Measurements from ENCODE around the gene TXNL4A. TPM values are rescaled to one million over a fixed set of nuclear protein-coding genes. Genes with fewer than 3 reads are reported as not detected.
A peak's percentile ranks its signal among the peaks of the same experiment; 100 is the strongest.

TXNL4A gene
- total and polyA plus RNA-seq, 2 donors (not counting 1 experiment from before 2014, with no cell fraction given): 39.5 to 101 TPM

DNA sequence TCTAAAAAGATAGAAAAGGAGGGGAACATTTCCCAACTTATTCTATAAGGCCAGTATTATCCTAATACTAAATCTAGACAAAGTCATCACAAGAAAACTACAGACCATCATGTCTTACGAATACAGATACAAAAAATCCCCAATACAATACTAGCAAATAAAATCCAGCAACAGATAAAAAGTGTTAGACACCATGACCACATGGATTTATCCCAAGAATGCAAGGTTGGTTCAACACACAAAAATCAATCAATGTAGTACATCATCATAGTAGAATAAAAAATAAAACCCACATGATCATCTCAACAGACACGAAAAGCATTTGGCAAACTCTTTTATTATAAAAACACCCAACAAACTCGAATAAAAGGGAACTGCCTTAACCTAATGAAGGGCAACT lies 55.5 kb downstream of the TXNL4A start:
- TF ChIP-seq, protein P1, sequence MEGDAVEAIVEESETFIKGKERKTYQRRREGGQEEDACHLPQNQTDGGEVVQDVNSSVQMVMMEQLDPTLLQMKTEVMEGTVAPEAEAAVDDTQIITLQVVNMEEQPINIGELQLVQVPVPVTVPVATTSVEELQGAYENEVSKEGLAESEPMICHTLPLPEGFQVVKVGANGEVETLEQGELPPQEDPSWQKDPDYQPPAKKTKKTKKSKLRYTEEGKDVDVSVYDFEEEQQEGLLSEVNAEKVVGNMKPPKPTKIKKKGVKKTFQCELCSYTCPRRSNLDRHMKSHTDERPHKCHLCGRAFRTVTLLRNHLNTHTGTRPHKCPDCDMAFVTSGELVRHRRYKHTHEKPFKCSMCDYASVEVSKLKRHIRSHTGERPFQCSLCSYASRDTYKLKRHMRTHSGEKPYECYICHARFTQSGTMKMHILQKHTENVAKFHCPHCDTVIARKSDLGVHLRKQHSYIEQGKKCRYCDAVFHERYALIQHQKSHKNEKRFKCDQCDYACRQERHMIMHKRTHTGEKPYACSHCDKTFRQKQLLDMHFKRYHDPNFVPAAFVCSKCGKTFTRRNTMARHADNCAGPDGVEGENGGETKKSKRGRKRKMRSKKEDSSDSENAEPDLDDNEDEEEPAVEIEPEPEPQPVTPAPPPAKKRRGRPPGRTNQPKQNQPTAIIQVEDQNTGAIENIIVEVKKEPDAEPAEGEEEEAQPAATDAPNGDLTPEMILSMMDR (conservative IDR thresholded peaks at IDR 0.05 in 1 of 2, IDR thresholded peaks at IDR 0.05 in 1 of 2; ENCODE audit: low read depth in 1 of 2, low read length in 2 of 2): no peak
- no peak for TF ChIP-seq EZH2 (IDR thresholded peaks at IDR 0.05; ENCODE audit: low read length, missing control alignments)
- Histone ChIP-seq H3K4me1 (ENCODE audit: control insufficient read depth, extremely low read depth, insufficient read depth, low read length) (peaks cover 5% of the 10 kb centered on the region), H3K9ac (ENCODE audit: insufficient read depth, low read length) (no peak overlapping the region), H3K27me3 (ENCODE audit: control insufficient read depth, insufficient read depth, low read length) (no peaks in the 10 kb centered on the region), H3K27ac (ENCODE audit: insufficient read depth, low read length) (no peak overlapping the region), H3K4me3 (replicated peaks in 1 of 4; ENCODE audit: control extremely low read depth in 1 of 4, insufficient read depth in 1 of 4, low read depth in 3 of 4, low read length in 4 of 4) (no peak overlapping the region), H4K20me1 (ENCODE audit: control insufficient read depth, extremely low read depth, insufficient read depth, low read length) (no peaks in the 10 kb centered on the region), H3K4me2 (ENCODE audit: extremely low read depth, insufficient read depth, low read length) (no peak overlapping the region), H2AFZ (ENCODE audit: low read length) (no peak overlapping the region), H3K9me3 (ENCODE audit: control insufficient read depth, insufficient read depth, low read depth, low read length) (no peaks in the 10 kb centered on the region), H3K79me2 (ENCODE audit: control insufficient read depth, insufficient read depth, low read length) (peaks cover 20% of the 10 kb centered on the region), H3K36me3 (ENCODE audit: control insufficient read depth, insufficient read depth, low read length) (peaks cover under 1% of the 10 kb centered on the region)
- DNase-seq (ENCODE audit: low read depth in 2 of 2): no peak

DNA sequence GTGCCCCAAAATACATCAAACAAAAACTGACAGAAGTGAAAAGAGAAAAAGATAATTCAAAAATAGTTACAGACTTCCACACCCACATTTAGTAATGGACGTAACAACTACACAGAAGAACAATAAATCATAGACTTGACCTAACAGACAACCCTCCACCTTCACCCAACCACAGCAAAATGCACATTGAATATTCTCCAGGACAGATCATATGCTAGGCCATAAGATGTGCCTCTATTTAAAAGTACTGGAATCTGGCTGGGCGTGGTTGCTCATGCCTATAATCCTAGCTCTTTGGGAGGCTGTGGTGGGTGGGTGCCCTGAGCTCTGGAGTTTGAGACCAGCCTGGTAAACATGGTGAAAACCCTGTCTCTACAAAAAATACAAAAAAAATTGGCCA lies 56.9 kb downstream of the TXNL4A start:
- Histone ChIP-seq H3K27ac (ENCODE audit: insufficient read depth, low read length) (no peak overlapping the region), H4K20me1 (ENCODE audit: control insufficient read depth, extremely low read depth, insufficient read depth, low read length) (no peaks in the 10 kb centered on the region), H3K9ac (ENCODE audit: insufficient read depth, low read length) (no peak overlapping the region), H3K36me3 (ENCODE audit: control insufficient read depth, insufficient read depth, low read length) (peaks cover 2% of the 10 kb centered on the region), H2AFZ (ENCODE audit: low read length) (no peak overlapping the region), H3K79me2 (ENCODE audit: control insufficient read depth, insufficient read depth, low read length) (peaks cover 15% of the 10 kb centered on the region), H3K27me3 (ENCODE audit: control insufficient read depth, insufficient read depth, low read length) (no peaks in the 10 kb centered on the region), H3K4me2 (ENCODE audit: extremely low read depth, insufficient read depth, low read length) (no peak overlapping the region), H3K9me3 (ENCODE audit: control insufficient read depth, insufficient read depth, low read depth, low read length) (no peaks in the 10 kb centered on the region), H3K4me1 (ENCODE audit: control insufficient read depth, extremely low read depth, insufficient read depth, low read length) (peaks cover 5% of the 10 kb centered on the region), H3K4me3 (replicated peaks in 1 of 4; ENCODE audit: control extremely low read depth in 1 of 4, insufficient read depth in 1 of 4, low read depth in 3 of 4, low read length in 4 of 4) (no peak overlapping the region)
- no peak for DNase-seq (ENCODE audit: low read depth in 2 of 2)
- TF ChIP-seq, protein P1 (conservative IDR thresholded peaks at IDR 0.05 in 1 of 2, IDR thresholded peaks at IDR 0.05 in 1 of 2; ENCODE audit: low read depth in 1 of 2, low read length in 2 of 2): no peak
- no peak for TF ChIP-seq EZH2 (IDR thresholded peaks at IDR 0.05; ENCODE audit: low read length, missing control alignments)

DNA sequence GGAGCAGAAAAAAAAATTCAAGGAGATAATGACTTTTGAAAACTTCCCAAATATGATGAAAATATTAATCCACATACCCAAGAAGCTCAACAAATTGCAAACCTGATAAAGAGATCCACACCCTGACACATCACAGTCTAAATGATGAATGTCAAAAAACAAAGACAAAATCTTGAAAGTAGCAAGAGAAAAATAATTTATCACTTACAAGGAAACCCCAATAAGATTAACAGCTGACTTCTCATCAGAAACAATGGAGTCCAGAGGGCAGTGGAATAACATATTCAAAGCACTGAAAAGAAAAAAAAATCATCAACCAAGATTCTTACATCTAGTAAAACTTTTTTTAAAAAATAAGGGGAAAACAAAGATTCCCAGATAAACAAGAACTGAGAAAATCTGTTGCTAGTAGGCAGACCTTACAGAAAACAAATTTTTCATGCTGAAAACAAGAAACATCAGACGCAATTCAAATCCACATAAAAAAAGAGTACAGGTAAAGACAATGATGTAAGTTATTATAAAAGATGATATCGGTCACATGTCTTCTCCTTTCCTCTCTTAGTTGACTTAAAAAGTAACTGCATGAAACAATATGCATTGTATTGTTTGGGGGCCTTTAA lies 58.2 kb downstream of the TXNL4A start:
- no peaks in the 10 kb centered on the region for H4K20me1 ChIP-seq (ENCODE audit: control insufficient read depth, extremely low read depth, insufficient read depth, low read length)
- no peak overlapping the region for H3K27ac ChIP-seq (ENCODE audit: insufficient read depth, low read length)
- peak in 1 of 2 donors; percentile 37 for DNase-seq (ENCODE audit: low read depth in 2 of 2)
- no peak for TF ChIP-seq EZH2 (IDR thresholded peaks at IDR 0.05; ENCODE audit: low read length, missing control alignments)
- TF ChIP-seq, protein P1 (conservative IDR thresholded peaks at IDR 0.05 in 1 of 2, IDR thresholded peaks at IDR 0.05 in 1 of 2; ENCODE audit: low read depth in 1 of 2, low read length in 2 of 2): no peak
- no peak overlapping the region for H3K4me3 ChIP-seq (replicated peaks in 1 of 4; ENCODE audit: control extremely low read depth in 1 of 4, insufficient read depth in 1 of 4, low read depth in 3 of 4, low read length in 4 of 4)
- H3K9ac ChIP-seq (ENCODE audit: insufficient read depth, low read length): no peak overlapping the region
- H3K27me3 ChIP-seq (ENCODE audit: control insufficient read depth, insufficient read depth, low read length): no peaks in the 10 kb centered on the region
- H3K4me2 ChIP-seq (ENCODE audit: extremely low read depth, insufficient read depth, low read length): no peak overlapping the region
- no peaks in the 10 kb centered on the region for H3K9me3 ChIP-seq (ENCODE audit: control insufficient read depth, insufficient read depth, low read depth, low read length)
- H3K4me1 ChIP-seq (ENCODE audit: control insufficient read depth, extremely low read depth, insufficient read depth, low read length): peaks cover 5% of the 10 kb centered on the region
- no peak overlapping the region for H2AFZ ChIP-seq (ENCODE audit: low read length)
- H3K36me3 ChIP-seq (ENCODE audit: control insufficient read depth, insufficient read depth, low read length): peaks cover 2% of the 10 kb centered on the region
- peaks cover 9% of the 10 kb centered on the region for H3K79me2 ChIP-seq (ENCODE audit: control insufficient read depth, insufficient read depth, low read length)

All from fibroblast of lung (primary cell).